ENCODE data around the gene AK5.

DNA sequence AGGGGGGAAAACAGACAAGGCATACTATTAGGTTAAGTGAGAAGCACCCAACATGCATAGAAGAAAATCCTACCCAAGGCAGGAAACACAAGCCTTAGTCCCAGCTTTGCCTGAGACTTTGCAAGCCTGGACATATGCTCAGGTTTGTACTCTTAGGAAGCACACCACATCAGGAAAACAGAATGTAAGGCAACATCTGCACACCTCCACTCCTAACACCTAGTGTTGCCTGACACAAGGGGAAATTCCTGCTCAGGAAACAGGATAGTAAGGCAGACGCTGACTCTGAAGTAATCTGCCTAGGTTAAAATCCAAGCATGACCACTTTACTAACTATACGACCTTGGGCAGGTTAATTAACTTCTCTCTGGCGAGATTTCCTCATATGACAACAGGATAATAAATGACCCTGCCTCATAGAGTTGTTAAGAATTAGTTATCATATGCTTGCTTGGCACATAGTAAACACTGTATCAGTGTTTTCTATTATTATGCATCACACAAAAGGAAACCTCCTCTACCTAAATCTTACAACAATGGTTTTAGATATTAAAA, 280.9 kb downstream of the AK5 start:
- no peak for TF ChIP-seq POLR2AphosphoS5 (IDR thresholded peaks at IDR 0.05; ENCODE audit: low read depth, low read length)
- TF ChIP-seq TAF1 (IDR thresholded peaks at IDR 0.05; ENCODE audit: borderline replicate concordance, insufficient read depth, low read length) = no peak
